VCaP (cell line): Measurements from ENCODE around the gene DNAH17.

Source experiments
- H3K27ac ChIP-seq: fragments of 450-650 bp; 2 replicates; pipeline ENCODE4 v1.5.1; 2017
- TF ChIP-seq, protein P1 (sequence below): fragments of 450-650 bp; conservative IDR thresholded peaks from 2 replicates; pipeline ENCODE4 v1.5.1; 2017; ENCODE audit warnings: mild to moderate bottlenecking, moderate library complexity

The DNAH17 gene

DNA sequence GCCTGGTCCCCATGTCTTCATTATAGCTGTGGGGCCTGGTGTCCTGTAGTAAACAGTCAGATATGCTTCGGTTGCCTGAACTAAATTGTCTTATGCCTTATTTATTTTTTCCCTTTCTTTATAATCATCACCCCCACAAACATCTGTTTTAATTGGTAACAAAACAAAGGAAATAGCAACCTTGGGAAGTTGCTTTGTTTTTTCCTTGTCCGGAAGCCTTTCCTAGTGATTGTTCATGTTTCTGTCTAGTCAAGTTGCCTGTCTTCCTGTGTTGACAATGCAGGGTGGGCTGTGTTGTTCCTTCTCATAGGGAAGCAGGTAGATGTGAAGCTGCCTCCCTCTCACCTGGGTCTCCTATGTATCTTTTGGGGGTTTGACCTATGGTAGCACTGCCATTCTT lies 182.0 kb downstream of the DNAH17 start:
- H3K27ac ChIP-seq: 0 out of 2 replicates have a peak overlapping the region, but pooled peaks have one; percentile 16
- TF ChIP-seq, protein P1, sequence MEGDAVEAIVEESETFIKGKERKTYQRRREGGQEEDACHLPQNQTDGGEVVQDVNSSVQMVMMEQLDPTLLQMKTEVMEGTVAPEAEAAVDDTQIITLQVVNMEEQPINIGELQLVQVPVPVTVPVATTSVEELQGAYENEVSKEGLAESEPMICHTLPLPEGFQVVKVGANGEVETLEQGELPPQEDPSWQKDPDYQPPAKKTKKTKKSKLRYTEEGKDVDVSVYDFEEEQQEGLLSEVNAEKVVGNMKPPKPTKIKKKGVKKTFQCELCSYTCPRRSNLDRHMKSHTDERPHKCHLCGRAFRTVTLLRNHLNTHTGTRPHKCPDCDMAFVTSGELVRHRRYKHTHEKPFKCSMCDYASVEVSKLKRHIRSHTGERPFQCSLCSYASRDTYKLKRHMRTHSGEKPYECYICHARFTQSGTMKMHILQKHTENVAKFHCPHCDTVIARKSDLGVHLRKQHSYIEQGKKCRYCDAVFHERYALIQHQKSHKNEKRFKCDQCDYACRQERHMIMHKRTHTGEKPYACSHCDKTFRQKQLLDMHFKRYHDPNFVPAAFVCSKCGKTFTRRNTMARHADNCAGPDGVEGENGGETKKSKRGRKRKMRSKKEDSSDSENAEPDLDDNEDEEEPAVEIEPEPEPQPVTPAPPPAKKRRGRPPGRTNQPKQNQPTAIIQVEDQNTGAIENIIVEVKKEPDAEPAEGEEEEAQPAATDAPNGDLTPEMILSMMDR: no peak

DNA sequence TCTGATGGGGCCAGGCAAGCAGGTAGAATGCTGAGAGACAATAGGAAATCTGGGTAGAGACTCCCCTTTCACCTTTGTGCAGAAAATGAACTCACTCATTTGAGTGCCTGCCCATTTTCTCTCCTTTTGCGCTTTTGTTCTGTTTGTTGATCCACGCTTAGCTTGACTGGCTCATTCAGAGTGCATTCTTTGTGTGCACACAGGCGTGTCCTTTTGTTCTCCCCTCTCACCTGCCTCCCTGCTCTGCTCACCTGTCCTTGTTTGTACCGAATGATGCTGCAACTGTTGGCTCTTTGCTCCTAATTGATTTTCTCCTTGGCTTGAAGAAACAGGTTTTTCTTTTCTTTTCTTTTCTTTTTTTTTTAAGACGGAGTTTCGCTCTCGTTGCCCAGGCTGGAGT lies 183.0 kb downstream of the DNAH17 start:
- H3K27ac ChIP-seq: 0 out of 2 replicates have a peak overlapping the region, but pooled peaks have one; percentile 16
- TF ChIP-seq, protein P1: no peak

DNA sequence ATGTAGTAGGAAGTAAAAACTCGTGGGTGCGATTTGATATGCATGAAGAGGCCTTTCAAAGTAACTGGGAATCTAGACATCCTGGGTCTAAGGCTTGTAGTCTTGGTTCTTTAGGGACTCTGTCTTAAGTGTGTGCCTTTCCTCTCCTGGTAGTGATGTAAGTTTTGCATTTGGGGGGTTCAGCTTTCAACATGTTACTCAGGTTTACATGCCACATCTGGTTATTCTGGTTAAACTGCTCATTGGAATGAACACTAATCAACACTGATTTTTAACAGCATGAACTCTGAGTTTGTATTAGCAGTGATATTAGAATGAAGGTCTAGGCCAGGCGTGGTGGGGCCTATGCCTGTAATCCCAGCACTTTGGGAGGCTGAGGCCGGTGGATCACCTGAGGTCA lies 183.6 kb downstream of the DNAH17 start:
- TF ChIP-seq, protein P1: no peak
- 0 out of 2 replicates have a peak overlapping the region, but pooled peaks have one; percentile 16 for H3K27ac ChIP-seq

DNA sequence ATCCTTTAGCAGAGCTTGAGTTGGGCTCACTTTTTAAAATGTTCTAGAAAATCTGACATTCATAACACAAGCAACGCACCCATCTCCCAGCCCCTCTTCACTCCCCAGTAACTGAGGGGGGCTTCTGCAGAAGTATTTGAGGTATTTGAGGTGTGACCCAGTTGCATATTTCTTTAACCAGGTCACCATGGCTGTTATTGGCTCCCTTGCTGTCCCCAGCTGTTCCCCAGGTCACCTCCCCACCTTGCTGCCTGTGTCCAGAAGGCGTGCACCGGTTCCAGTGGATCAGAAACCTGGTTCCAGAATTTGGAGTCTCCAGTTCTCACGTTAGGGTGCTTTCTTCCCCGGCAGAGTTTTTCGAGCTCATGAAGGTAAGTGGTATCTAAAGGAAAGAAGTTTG lies 184.9 kb downstream of the DNAH17 start:
- TF ChIP-seq, protein P1: no peak
- no peak overlapping the region for H3K27ac ChIP-seq

DNA sequence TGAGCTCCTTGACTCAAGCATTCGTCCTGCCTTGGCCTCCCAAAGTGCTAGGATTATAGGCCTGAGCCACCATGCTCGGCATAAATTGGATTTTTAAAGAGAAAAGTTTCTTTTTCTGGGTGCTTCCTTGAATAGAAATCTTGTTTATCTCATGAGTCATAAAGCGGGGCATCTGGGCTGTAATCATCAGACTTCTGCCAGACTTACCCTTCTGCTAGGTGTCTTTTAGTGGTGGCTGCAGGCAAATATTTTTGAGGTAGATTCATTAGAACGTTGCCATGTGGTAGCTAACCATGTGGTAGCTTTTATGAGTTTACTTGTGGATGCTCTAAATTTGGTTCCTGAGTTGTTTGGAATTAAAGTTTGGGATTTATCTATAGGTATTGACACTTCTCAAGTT lies 185.4 kb downstream of the DNAH17 start:
- no peak overlapping the region for H3K27ac ChIP-seq
- TF ChIP-seq, protein P1: no peak

DNA sequence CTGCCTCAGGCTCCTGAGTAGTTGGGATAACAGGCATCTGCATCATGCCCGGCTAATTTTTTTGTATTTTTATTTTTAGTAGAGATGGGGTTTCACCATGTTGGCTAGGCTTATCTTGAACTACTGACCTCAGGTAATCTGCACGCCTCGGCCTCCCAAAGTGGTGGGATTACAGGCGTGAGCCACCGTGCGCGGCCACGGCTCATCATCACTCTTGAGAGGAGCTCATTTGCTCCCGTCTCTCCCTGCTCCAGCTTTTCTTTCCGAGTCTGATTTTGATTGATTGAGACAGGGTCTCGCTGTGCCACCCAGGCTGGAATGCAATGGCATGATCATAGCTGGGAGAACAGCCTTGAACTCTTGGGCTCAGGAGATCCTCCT lies 186.2 kb downstream of the DNAH17 start:
- TF ChIP-seq, protein P1: no peak
- H3K27ac ChIP-seq: no peak overlapping the region

DNA sequence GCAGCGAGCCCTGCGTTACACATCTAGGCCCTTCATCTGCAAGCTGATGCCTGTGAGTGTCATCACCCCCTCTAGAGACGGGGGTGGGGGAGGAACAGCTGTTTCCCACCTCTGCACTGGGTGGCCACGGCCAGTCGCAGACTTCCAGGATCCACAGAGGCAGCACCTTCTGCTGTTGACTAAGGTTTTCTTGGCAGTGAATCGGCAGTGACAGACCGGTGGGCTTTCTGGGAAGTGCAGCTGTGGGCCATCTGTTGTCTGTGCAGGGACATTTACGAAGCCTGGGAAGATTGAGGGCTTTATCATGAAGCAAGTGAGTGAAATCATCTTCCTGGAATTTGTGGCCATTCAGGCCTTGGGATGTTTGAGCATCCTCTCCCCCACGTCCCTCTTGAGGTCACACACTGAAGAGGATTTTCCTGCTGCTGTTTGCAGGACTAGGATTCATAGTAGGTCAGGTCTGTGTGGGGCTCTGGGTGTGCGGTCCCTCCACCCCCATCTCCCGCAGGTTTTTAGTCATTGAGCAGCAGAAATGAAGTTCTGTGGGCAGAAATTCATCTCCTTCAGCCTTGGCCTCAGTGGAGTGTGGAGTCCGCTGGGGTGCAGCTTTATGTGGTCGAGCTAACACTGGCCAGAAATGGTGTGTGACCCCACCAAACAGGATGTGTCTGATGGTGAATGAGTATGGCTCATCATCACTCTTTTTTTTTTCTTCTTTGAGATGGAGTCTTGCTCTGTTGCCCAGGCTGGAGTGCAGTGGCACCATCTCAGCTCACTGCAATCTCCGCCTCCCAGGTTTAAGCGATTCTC lies 186.8 kb downstream of the DNAH17 start:
- no peak overlapping the region for H3K27ac ChIP-seq

More for the DNA sequence above, 186.8 kb downstream of the DNAH17 start:
- TF ChIP-seq, protein P1: 0 out of 2 replicates have a peak, but pooled peaks have one; percentile 13
